ENCODE data around the gene SLC6A19. TPM values are rescaled to one million over a fixed set of nuclear protein-coding genes. Genes with fewer than 3 reads are reported as not detected.

Gene SLC6A19
- polyA plus RNA-seq, 4 donors = 56.3 to 199 (median 166) TPM

- Histone ChIP-seq H3K36me3 (ENCODE audit: control insufficient read depth in 3 of 3, insufficient read depth in 2 of 3, low read depth in 1 of 3, low read length in 3 of 3) (peaks cover 0 to 93% (median 24%) of the 10 kb centered on the region in 3 donors), H3K9me3 (ENCODE audit: control insufficient read depth in 2 of 2, insufficient read depth in 1 of 2, low read depth in 1 of 2, low read length in 1 of 2) (peaks cover 0 to 5% of the 10 kb centered on the region in 2 donors), H3K4me1 (ENCODE audit: control insufficient read depth in 3 of 3, insufficient read depth in 2 of 3, low read depth in 1 of 3, low read length in 2 of 3) (peaks cover 0 to 13% (median 0%) of the 10 kb centered on the region in 3 donors), H3K27me3 (ENCODE audit: control insufficient read depth in 3 of 3, insufficient read depth in 3 of 3, low read length in 3 of 3) (no peaks in the 10 kb centered on the region), H3K4me3 (ENCODE audit: low read depth in 1 of 3, low read length in 3 of 3) (no peak overlapping the region), H3K27ac (ENCODE audit: low read depth in 1 of 3, low read length in 2 of 3) (no peak overlapping the region)
- 71 to 81% (median 80%) methylated on average over 20 to 22 of the region's 22 CpGs for whole genome bisulfite sequencing, 3 donors
- no peak for DNase-seq
- no peak for FAIRE-seq
Observed at GRCh38 chr5:1214163-1214935, 13.0 kb downstream of the SLC6A19 start.

GRCh38 chr5:1214936-1215220 lies 13.5 kb downstream of the SLC6A19 start:
- Histone ChIP-seq H3K27ac (ENCODE audit: low read depth in 1 of 3, low read length in 2 of 3) (no peak overlapping the region), H3K4me3 (ENCODE audit: low read depth in 1 of 3, low read length in 3 of 3) (no peak overlapping the region), H3K4me1 (ENCODE audit: control insufficient read depth in 3 of 3, insufficient read depth in 2 of 3, low read depth in 1 of 3, low read length in 2 of 3) (peaks cover 0 to 7% (median 0%) of the 10 kb centered on the region in 3 donors), H3K36me3 (ENCODE audit: control insufficient read depth in 3 of 3, insufficient read depth in 2 of 3, low read depth in 1 of 3, low read length in 3 of 3) (peaks cover 0 to 95% (median 27%) of the 10 kb centered on the region in 3 donors), H3K27me3 (ENCODE audit: control insufficient read depth in 3 of 3, insufficient read depth in 3 of 3, low read length in 3 of 3) (no peaks in the 10 kb centered on the region), H3K9me3 (ENCODE audit: control insufficient read depth in 2 of 2, insufficient read depth in 1 of 2, low read depth in 1 of 2, low read length in 1 of 2) (peaks cover 0 to 5% of the 10 kb centered on the region in 2 donors)
- 58 to 69% (median 68%) methylated on average over 2 of the region's 2 CpGs for WGBS, 3 donors
- no peak for DNase-seq
- no peak for FAIRE-seq

- Histone ChIP-seq H3K27me3 (ENCODE audit: control insufficient read depth in 3 of 3, insufficient read depth in 3 of 3, low read length in 3 of 3) (no peaks in the 10 kb centered on the region), H3K4me1 (ENCODE audit: control insufficient read depth in 3 of 3, insufficient read depth in 2 of 3, low read depth in 1 of 3, low read length in 2 of 3) (peaks cover 0 to 1% (median 0%) of the 10 kb centered on the region in 3 donors), H3K4me3 (ENCODE audit: low read depth in 1 of 3, low read length in 3 of 3) (no peak overlapping the region), H3K36me3 (ENCODE audit: control insufficient read depth in 3 of 3, insufficient read depth in 2 of 3, low read depth in 1 of 3, low read length in 3 of 3) (peaks cover 0 to 95% (median 27%) of the 10 kb centered on the region in 3 donors), H3K9me3 (ENCODE audit: control insufficient read depth in 2 of 2, insufficient read depth in 1 of 2, low read depth in 1 of 2, low read length in 1 of 2) (peaks cover 0 to 5% of the 10 kb centered on the region in 2 donors), H3K27ac (ENCODE audit: low read depth in 1 of 3, low read length in 2 of 3) (no peak overlapping the region)
- no peak for FAIRE-seq
- no peak for DNase-seq
- WGBS, 3 donors = 94 to 97% (median 95%) methylated on average over 23 of the region's 23 CpGs
Observed at GRCh38 chr5:1215320-1216096, 14.1 kb downstream of the SLC6A19 start.

GRCh38 chr5:1216211-1216917 lies 15.0 kb downstream of the SLC6A19 start:
- 93 to 96% (median 95%) methylated on average over 37 to 38 of the region's 38 CpGs for WGBS, 3 donors

GRCh38 chr5:1216918-1217295 lies 15.5 kb downstream of the SLC6A19 start:
- 85 to 89% (median 89%) methylated on average over 18 of the region's 18 CpGs for WGBS, 3 donors
- Histone ChIP-seq H3K4me1 (ENCODE audit: control insufficient read depth in 3 of 3, insufficient read depth in 2 of 3, low read depth in 1 of 3, low read length in 2 of 3) (no peaks in the 10 kb centered on the region), H3K4me3 (ENCODE audit: low read depth in 1 of 3, low read length in 3 of 3) (no peak overlapping the region), H3K27ac (ENCODE audit: low read depth in 1 of 3, low read length in 2 of 3) (no peak overlapping the region), H3K36me3 (ENCODE audit: control insufficient read depth in 3 of 3, insufficient read depth in 2 of 3, low read depth in 1 of 3, low read length in 3 of 3) (peaks cover 0 to 95% (median 30%) of the 10 kb centered on the region in 3 donors), H3K9me3 (ENCODE audit: control insufficient read depth in 2 of 2, insufficient read depth in 1 of 2, low read depth in 1 of 2, low read length in 1 of 2) (peaks cover 0 to 5% of the 10 kb centered on the region in 2 donors), H3K27me3 (ENCODE audit: control insufficient read depth in 3 of 3, insufficient read depth in 3 of 3, low read length in 3 of 3) (no peaks in the 10 kb centered on the region)
- FAIRE-seq (no peak), DNase-seq (no peak)

More at GRCh38 chr5:1216211-1216917, 15.0 kb downstream of the SLC6A19 start:
- peaks cover 0 to 5% of the 10 kb centered on the region in 2 donors for H3K9me3 ChIP-seq (ENCODE audit: control insufficient read depth in 2 of 2, insufficient read depth in 1 of 2, low read depth in 1 of 2, low read length in 1 of 2)
- FAIRE-seq = no peak
- no peak overlapping the region for H3K4me3 ChIP-seq (ENCODE audit: low read depth in 1 of 3, low read length in 3 of 3)
- H3K4me1 ChIP-seq (ENCODE audit: control insufficient read depth in 3 of 3, insufficient read depth in 2 of 3, low read depth in 1 of 3, low read length in 2 of 3) = no peaks in the 10 kb centered on the region
- DNase-seq = no peak
- no peaks in the 10 kb centered on the region for H3K27me3 ChIP-seq (ENCODE audit: control insufficient read depth in 3 of 3, insufficient read depth in 3 of 3, low read length in 3 of 3)
- H3K27ac ChIP-seq (ENCODE audit: low read depth in 1 of 3, low read length in 2 of 3) = no peak overlapping the region
- H3K36me3 ChIP-seq (ENCODE audit: control insufficient read depth in 3 of 3, insufficient read depth in 2 of 3, low read depth in 1 of 3, low read length in 3 of 3) = peaks cover 0 to 95% (median 29%) of the 10 kb centered on the region in 3 donors

GRCh38 chr5:1217596-1218206 lies 16.3 kb downstream of the SLC6A19 start:
- Histone ChIP-seq H3K27me3 (ENCODE audit: control insufficient read depth in 3 of 3, insufficient read depth in 3 of 3, low read length in 3 of 3) (no peaks in the 10 kb centered on the region), H3K36me3 (ENCODE audit: control insufficient read depth in 3 of 3, insufficient read depth in 2 of 3, low read depth in 1 of 3, low read length in 3 of 3) (peaks cover 0 to 92% (median 30%) of the 10 kb centered on the region in 3 donors), H3K27ac (ENCODE audit: low read depth in 1 of 3, low read length in 2 of 3) (no peak overlapping the region), H3K4me3 (ENCODE audit: low read depth in 1 of 3, low read length in 3 of 3) (no peak overlapping the region), H3K4me1 (ENCODE audit: control insufficient read depth in 3 of 3, insufficient read depth in 2 of 3, low read depth in 1 of 3, low read length in 2 of 3) (no peaks in the 10 kb centered on the region), H3K9me3 (ENCODE audit: control insufficient read depth in 2 of 2, insufficient read depth in 1 of 2, low read depth in 1 of 2, low read length in 1 of 2) (peaks cover 0 to 5% of the 10 kb centered on the region in 2 donors)
- DNase-seq = no peak
- WGBS, 3 donors = 67 to 90% (median 76%) methylated on average over 23 to 24 of the region's 24 CpGs
- FAIRE-seq = no peak

- Histone ChIP-seq H3K27ac (ENCODE audit: low read depth in 1 of 3, low read length in 2 of 3) (no peak overlapping the region), H3K4me1 (ENCODE audit: control insufficient read depth in 3 of 3, insufficient read depth in 2 of 3, low read depth in 1 of 3, low read length in 2 of 3) (no peaks in the 10 kb centered on the region), H3K9me3 (ENCODE audit: control insufficient read depth in 2 of 2, insufficient read depth in 1 of 2, low read depth in 1 of 2, low read length in 1 of 2) (peaks cover 0 to 5% of the 10 kb centered on the region in 2 donors), H3K27me3 (ENCODE audit: control insufficient read depth in 3 of 3, insufficient read depth in 3 of 3, low read length in 3 of 3) (no peaks in the 10 kb centered on the region), H3K4me3 (ENCODE audit: low read depth in 1 of 3, low read length in 3 of 3) (no peak overlapping the region), H3K36me3 (ENCODE audit: control insufficient read depth in 3 of 3, insufficient read depth in 2 of 3, low read depth in 1 of 3, low read length in 3 of 3) (peaks cover 0 to 95% (median 36%) of the 10 kb centered on the region in 3 donors)
- DNase-seq (no peak), FAIRE-seq (no peak)
- 90 to 92% (median 91%) methylated on average over 38 of the region's 38 CpGs for WGBS, 3 donors
Observed at GRCh38 chr5:1218351-1219080, 17.1 kb downstream of the SLC6A19 start.
